GM15510 (cell line): ENCODE measurements around the gene CCL28.

Experiments
- POLR2A ChIP-seq: IDR thresholded peaks from 3 replicates; pipeline ENCODE4 v1.6.1; 2011; ENCODE audit warnings: borderline replicate concordance; ENCODE audit not compliant: insufficient read length; ENCODE audit errors: extremely low read depth

CCL28 gene

GRCh38 chr5:43412156-43412555 lies at the start of gene CCL28:
TSS of gene CCL28 (minus strand) at chr5:43412391. CDS start at chr5:43412316, 75 bp downstream.
- TF ChIP-seq POLR2A = no peak

- TF ChIP-seq POLR2A = no peak
Measured at GRCh38 chr5:43461066-43461465, 48.9 kb upstream of the CCL28 start.

- no peak for TF ChIP-seq POLR2A
Measured at GRCh38 chr5:43456556-43456955, 44.4 kb upstream of the CCL28 start.

- TF ChIP-seq POLR2A = no peak
Measured at GRCh38 chr5:43437062-43437660, 25.0 kb upstream of the CCL28 start.

GRCh38 chr5:43433382-43433781 lies 21.2 kb upstream of the CCL28 start:
- no peak for TF ChIP-seq POLR2A

GRCh38 chr5:43432486-43433375 lies 20.5 kb upstream of the CCL28 start:
- no peak for TF ChIP-seq POLR2A

- no peak for TF ChIP-seq POLR2A
Measured at GRCh38 chr5:43429706-43430105, 17.5 kb upstream of the CCL28 start.

GRCh38 chr5:43429016-43429415 lies 16.8 kb upstream of the CCL28 start:
- no peak for TF ChIP-seq POLR2A

- no peak for TF ChIP-seq POLR2A
Measured at GRCh38 chr5:43427306-43427705, 15.1 kb upstream of the CCL28 start.

- TF ChIP-seq POLR2A = no peak
Measured at GRCh38 chr5:43425983-43426382, 13.8 kb upstream of the CCL28 start.

- TF ChIP-seq POLR2A = no peak
Measured at GRCh38 chr5:43422143-43422542, 10.0 kb upstream of the CCL28 start.

- TF ChIP-seq POLR2A = no peak
Measured at GRCh38 chr5:43421450-43422133, 9.4 kb upstream of the CCL28 start.

- TF ChIP-seq POLR2A = no peak
Measured at GRCh38 chr5:43420241-43420640, 8.1 kb upstream of the CCL28 start.

- no peak for TF ChIP-seq POLR2A
Measured at GRCh38 chr5:43418561-43418960, 6.4 kb upstream of the CCL28 start.

GRCh38 chr5:43416803-43417394 lies 4.7 kb upstream of the CCL28 start:
- no peak for TF ChIP-seq POLR2A

- TF ChIP-seq POLR2A = no peak
Measured at GRCh38 chr5:43415935-43416802, 4.0 kb upstream of the CCL28 start.
